H1 (cell line): ENCODE results near the gene AGPAT4. TPM values are rescaled to one million over a fixed set of nuclear protein-coding genes. Genes with fewer than 3 reads are reported as not detected.

Source experiments
- EGR1 ChIP-seq: IDR thresholded peaks from 2 replicates; pipeline ENCODE4 v1.6.1; 2011; ENCODE audit warnings: low read depth, low read length, borderline replicate concordance
- EZH2 ChIP-seq: fragments of 200-600 bp; sonication (generic); IDR thresholded peaks from 2 replicates; pipeline ENCODE4 v1.7.1; 2012; ENCODE audit warnings: low read depth, mild to moderate bottlenecking, moderate library complexity, low read length, inconsistent platforms; ENCODE audit not compliant: severe bottlenecking
- POLR2AphosphoS5 ChIP-seq: IDR thresholded peaks from 2 replicates; pipeline ENCODE4 v1.6.1; 2011; ENCODE audit warnings: low read depth, low read length
- SP1 ChIP-seq: IDR thresholded peaks from 2 replicates; pipeline ENCODE4 v1.6.1; 2011; ENCODE audit warnings: low read depth, low read length
- SP2 ChIP-seq: IDR thresholded peaks from 2 replicates; pipeline ENCODE4 v1.6.1; 2012; ENCODE audit warnings: mild to moderate bottlenecking, low read length, inconsistent platforms
- polyA plus RNA-seq, 7 experiments: library from polyadenylated mRNA; depleted of rRNA in 3 of 7; stranded (reverse) in 5 of 7; unstranded in 2 of 7; fragments of >200 nt in 5 of 7; fragments of 200-250 nt in 2 of 7; gene quantifications; 1 replicate in 5 of 7; 2 replicates in 1 of 7; 4 replicates in 1 of 7; pipeline versions ENCODE4 v1.2.1 to v1.2.3, GENCODE V29; 2011 to 2013; ENCODE audit warnings: missing spikeins in 2 of 7, mixed read lengths in 2 of 7
- total RNA-seq: library from RNA; stranded (reverse); fragmentation: NEBNext Ultra II Directional; extraction: Animal tissue kit (Norgen Biotek cat#: 25700); gene quantifications from 2 replicates; pipeline ENCODE4 v1.2.1, GENCODE V29; 2021
- TF ChIP-seq, protein P1 (sequence below): fragments of 300-600 bp; sonication (generic); IDR thresholded peaks from 2 replicates; pipeline ENCODE4 v1.7.1; 2012; ENCODE audit warnings: low read length, moderate library complexity, mild to moderate bottlenecking, inconsistent platforms; ENCODE audit not compliant: insufficient replicate concordance
- TF ChIP-seq, protein P2 (sequence below): IDR thresholded peaks from 2 replicates; pipeline ENCODE4 v1.6.1; 2011; ENCODE audit warnings: low read depth, mild to moderate bottlenecking, low read length; ENCODE audit not compliant: insufficient read depth

Gene AGPAT4
- total and polyA plus RNA-seq, 2 of the 8 experiments (the other 6 are each of a cell fraction or from before 2014, with no cell fraction given): 13.5 to 23.8 TPM

- TF ChIP-seq, protein P1, sequence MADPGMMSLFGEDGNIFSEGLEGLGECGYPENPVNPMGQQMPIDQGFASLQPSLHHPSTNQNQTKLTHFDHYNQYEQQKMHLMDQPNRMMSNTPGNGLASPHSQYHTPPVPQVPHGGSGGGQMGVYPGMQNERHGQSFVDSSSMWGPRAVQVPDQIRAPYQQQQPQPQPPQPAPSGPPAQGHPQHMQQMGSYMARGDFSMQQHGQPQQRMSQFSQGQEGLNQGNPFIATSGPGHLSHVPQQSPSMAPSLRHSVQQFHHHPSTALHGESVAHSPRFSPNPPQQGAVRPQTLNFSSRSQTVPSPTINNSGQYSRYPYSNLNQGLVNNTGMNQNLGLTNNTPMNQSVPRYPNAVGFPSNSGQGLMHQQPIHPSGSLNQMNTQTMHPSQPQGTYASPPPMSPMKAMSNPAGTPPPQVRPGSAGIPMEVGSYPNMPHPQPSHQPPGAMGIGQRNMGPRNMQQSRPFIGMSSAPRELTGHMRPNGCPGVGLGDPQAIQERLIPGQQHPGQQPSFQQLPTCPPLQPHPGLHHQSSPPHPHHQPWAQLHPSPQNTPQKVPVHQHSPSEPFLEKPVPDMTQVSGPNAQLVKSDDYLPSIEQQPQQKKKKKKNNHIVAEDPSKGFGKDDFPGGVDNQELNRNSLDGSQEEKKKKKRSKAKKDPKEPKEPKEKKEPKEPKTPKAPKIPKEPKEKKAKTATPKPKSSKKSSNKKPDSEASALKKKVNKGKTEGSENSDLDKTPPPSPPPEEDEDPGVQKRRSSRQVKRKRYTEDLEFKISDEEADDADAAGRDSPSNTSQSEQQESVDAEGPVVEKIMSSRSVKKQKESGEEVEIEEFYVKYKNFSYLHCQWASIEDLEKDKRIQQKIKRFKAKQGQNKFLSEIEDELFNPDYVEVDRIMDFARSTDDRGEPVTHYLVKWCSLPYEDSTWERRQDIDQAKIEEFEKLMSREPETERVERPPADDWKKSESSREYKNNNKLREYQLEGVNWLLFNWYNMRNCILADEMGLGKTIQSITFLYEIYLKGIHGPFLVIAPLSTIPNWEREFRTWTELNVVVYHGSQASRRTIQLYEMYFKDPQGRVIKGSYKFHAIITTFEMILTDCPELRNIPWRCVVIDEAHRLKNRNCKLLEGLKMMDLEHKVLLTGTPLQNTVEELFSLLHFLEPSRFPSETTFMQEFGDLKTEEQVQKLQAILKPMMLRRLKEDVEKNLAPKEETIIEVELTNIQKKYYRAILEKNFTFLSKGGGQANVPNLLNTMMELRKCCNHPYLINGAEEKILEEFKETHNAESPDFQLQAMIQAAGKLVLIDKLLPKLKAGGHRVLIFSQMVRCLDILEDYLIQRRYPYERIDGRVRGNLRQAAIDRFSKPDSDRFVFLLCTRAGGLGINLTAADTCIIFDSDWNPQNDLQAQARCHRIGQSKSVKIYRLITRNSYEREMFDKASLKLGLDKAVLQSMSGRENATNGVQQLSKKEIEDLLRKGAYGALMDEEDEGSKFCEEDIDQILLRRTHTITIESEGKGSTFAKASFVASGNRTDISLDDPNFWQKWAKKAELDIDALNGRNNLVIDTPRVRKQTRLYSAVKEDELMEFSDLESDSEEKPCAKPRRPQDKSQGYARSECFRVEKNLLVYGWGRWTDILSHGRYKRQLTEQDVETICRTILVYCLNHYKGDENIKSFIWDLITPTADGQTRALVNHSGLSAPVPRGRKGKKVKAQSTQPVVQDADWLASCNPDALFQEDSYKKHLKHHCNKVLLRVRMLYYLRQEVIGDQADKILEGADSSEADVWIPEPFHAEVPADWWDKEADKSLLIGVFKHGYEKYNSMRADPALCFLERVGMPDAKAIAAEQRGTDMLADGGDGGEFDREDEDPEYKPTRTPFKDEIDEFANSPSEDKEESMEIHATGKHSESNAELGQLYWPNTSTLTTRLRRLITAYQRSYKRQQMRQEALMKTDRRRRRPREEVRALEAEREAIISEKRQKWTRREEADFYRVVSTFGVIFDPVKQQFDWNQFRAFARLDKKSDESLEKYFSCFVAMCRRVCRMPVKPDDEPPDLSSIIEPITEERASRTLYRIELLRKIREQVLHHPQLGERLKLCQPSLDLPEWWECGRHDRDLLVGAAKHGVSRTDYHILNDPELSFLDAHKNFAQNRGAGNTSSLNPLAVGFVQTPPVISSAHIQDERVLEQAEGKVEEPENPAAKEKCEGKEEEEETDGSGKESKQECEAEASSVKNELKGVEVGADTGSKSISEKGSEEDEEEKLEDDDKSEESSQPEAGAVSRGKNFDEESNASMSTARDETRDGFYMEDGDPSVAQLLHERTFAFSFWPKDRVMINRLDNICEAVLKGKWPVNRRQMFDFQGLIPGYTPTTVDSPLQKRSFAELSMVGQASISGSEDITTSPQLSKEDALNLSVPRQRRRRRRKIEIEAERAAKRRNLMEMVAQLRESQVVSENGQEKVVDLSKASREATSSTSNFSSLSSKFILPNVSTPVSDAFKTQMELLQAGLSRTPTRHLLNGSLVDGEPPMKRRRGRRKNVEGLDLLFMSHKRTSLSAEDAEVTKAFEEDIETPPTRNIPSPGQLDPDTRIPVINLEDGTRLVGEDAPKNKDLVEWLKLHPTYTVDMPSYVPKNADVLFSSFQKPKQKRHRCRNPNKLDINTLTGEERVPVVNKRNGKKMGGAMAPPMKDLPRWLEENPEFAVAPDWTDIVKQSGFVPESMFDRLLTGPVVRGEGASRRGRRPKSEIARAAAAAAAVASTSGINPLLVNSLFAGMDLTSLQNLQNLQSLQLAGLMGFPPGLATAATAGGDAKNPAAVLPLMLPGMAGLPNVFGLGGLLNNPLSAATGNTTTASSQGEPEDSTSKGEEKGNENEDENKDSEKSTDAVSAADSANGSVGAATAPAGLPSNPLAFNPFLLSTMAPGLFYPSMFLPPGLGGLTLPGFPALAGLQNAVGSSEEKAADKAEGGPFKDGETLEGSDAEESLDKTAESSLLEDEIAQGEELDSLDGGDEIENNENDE: no peak
- TF ChIP-seq, protein P2, sequence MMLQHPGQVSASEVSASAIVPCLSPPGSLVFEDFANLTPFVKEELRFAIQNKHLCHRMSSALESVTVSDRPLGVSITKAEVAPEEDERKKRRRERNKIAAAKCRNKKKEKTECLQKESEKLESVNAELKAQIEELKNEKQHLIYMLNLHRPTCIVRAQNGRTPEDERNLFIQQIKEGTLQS: no peak
- TF ChIP-seq EZH2 (no peak), SP2 (no peak), POLR2AphosphoS5 (no peak), SP1 (no peak), EGR1 (no peak)
These were observed 51.1 kb downstream of the AGPAT4 start (continued) for GRCh38 chr6:161222706-161223234.
